OCI-LY7 (cell line): Measurements from ENCODE around the gene TAF4. TPM values are rescaled to one million over a fixed set of nuclear protein-coding genes. Genes with fewer than 3 reads are reported as not detected.
"Not testable (repeated sequence)": the region's sequence is repeated elsewhere in the genome, so short reads cannot be mapped to it uniquely, and the experiment has no call there.

Experiments
- BruUV-seq: library from RNA; stranded (reverse); fragments of 400-500 nt; replicated peaks from 2 replicates; lab custom pipeline; 2021; lab: Mats Ljungman, UMichigan
- CTCF ChIA-PET: fragments of 300-600 bp; sonication (Branson Sonifier 250); formaldehyde crosslinking; loops from one replicate; lab custom pipeline; 2022; ENCODE audit warnings: antibody characterized with exemption; ENCODE audit not compliant: unreplicated experiment; lab: Charles Lee
- POLR2A ChIA-PET: fragments of 300-600 bp; sonication (Branson Sonifier 250); formaldehyde crosslinking; loops from one replicate; lab custom pipeline; 2022; ENCODE audit warnings: antibody characterized with exemption; lab: Charles Lee
- DNase-seq: peaks from one replicate; pipeline ENCODE4 v3.0.0-alpha.2; 2015; ENCODE audit warnings: low spot score
- H2AFZ ChIP-seq: fragments of 200-600 bp; sonication (generic), shearing (Covaris generic); 2 replicates; pipeline ENCODE4 v1.6.1; 2014; ENCODE audit warnings: mild to moderate bottlenecking, antibody characterized with exemption, low read length, moderate library complexity
- H3K27ac ChIP-seq: fragments of 200-600 bp; sonication (generic); 2 replicates; pipeline ENCODE4 v1.5.1; 2014; ENCODE audit warnings: mixed run types, low read depth, mild to moderate bottlenecking, moderate library complexity, low read length, inconsistent platforms; ENCODE audit not compliant: poor library complexity, severe bottlenecking
- H3K36me3 ChIP-seq: fragments of 200-600 bp; sonication (generic); 2 replicates; pipeline ENCODE4 v1.6.1; 2014; ENCODE audit warnings: mild to moderate bottlenecking, antibody characterized with exemption, low read length, moderate library complexity, mixed read lengths; ENCODE audit not compliant: insufficient read depth
- H3K4me1 ChIP-seq: fragments of 200-600 bp; sonication (generic); 2 replicates; pipeline ENCODE4 v1.5.1; 2014; ENCODE audit warnings: mild to moderate bottlenecking, low read length; ENCODE audit not compliant: insufficient read depth, poor library complexity, severe bottlenecking
- H3K4me2 ChIP-seq: fragments of 200-600 bp; sonication (generic); 2 replicates; pipeline ENCODE4 v1.6.1; 2014; ENCODE audit warnings: mild to moderate bottlenecking, low read length
- H3K4me3 ChIP-seq: fragments of 200-600 bp; sonication (generic); 2 replicates; pipeline ENCODE4 v1.5.1; 2014; ENCODE audit warnings: mild to moderate bottlenecking, low read depth, low read length; ENCODE audit not compliant: poor library complexity, severe bottlenecking
- H3K79me2 ChIP-seq: fragments of 200-600 bp; sonication (generic); 2 replicates; pipeline ENCODE4 v1.6.1; 2016; ENCODE audit warnings: low read depth, mild to moderate bottlenecking, low read length, moderate library complexity, mixed read lengths; ENCODE audit not compliant: insufficient read depth
- H3K9me2 ChIP-seq: fragments of 200-600 bp; sonication (generic); 2 replicates; pipeline ENCODE4 v1.6.1; 2016; ENCODE audit warnings: mild to moderate bottlenecking, low read length, mixed read lengths; ENCODE audit not compliant: insufficient read depth
- H3K9me3 ChIP-seq: fragments of 200-600 bp; sonication (generic); 2 replicates; pipeline ENCODE4 v1.6.1; 2014; ENCODE audit warnings: mild to moderate bottlenecking, mixed run types, low read length, mixed read lengths
- H4K20me1 ChIP-seq: fragments of 200-600 bp; sonication (generic); 2 replicates; pipeline ENCODE4 v1.6.1; 2014; ENCODE audit warnings: mild to moderate bottlenecking, antibody characterized with exemption, low read length, moderate library complexity, mixed read lengths; ENCODE audit not compliant: insufficient read depth
- CTCF ChIP-seq: fragments of 200-600 bp; sonication (generic); conservative IDR thresholded peaks from 2 replicates; pipeline ENCODE4 v1.5.1; 2014; ENCODE audit warnings: mild to moderate bottlenecking, antibody characterized with exemption, low read length, moderate library complexity, mixed read lengths
- EZH2phosphoT487 ChIP-seq: fragments of 200-600 bp; sonication (generic); IDR thresholded peaks from 2 replicates; pipeline ENCODE4 v1.6.1; 2018; ENCODE audit warnings: low read depth, borderline replicate concordance, mild to moderate bottlenecking, mixed run types, antibody characterized with exemption, low read length, moderate library complexity, mixed read lengths
- intact Hi-C: fragments of 100-400 bp; cut with micrococcal nuclease; formaldehyde crosslinking; loops from one replicate; pipeline ENCODE4 v1.10.0; 2022; ENCODE audit not compliant: unreplicated experiment
- total RNA-seq, 2 experiments: library from RNA; depleted of rRNA in 1 of 2; stranded (reverse); fragments of >200 nt in 1 of 2; shearing (Covaris generic) in 1 of 2; gene quantifications; 2 replicates each; pipeline ENCODE4 v1.2.3, GENCODE V29; 2014 to 2022

TAF4 gene
- total RNA-seq, 2 experiments from 2014 or later, result 11.2 to 38.9 TPM

DNA sequence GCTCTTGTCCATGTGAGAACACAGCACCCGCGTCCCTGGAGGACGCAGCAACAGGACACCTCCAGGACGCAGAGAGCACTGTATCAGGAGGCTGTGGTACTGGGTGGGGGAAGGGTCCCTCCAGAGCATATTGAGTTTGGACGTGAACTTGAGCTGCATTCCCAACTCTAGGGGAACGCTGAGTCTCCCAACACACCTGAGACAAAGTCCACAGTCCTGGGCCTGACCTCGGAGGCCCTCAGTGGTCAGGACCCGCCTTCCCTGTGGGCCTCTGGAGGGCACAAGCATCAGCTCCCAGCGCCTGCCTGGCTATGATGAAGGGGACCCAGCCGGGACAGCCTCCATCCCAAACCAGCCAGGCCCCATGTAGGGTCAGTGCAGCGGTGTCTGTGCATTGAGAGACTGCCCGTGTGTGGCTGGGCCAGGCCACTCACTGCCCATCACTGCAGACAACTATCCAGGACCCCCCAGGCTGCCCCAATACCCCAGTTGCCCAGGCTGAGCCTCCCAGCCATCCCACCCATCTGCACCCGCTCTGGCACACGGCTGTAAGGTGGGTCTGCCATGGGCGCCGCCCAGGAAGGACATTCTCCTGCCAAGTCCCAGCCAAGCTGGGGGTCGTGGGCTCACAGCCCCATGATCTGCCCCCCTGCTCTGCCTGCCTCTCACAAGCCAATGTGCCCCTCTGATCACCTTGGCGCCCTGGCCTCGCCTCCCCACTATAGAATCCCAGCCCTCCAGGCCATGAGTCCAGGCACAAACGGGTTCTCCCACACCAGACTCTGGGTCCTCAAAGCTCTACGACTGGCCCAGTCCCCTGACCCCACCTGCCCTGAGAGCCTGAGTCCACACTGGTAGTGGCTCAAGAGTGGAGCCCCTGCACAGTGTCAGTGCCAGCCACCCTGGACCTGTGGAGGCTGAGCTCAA lies 115.7 kb downstream of the TAF4 start:
- BruUV-seq, result no TSS peak
- Histone ChIP-seq H3K4me3 (no peak overlapping the region), H3K9me2 (no peaks in the 10 kb centered on the region), H2AFZ (no peak overlapping the region), H3K4me2 (no peak overlapping the region), H3K9me3 (no peaks in the 10 kb centered on the region), H4K20me1 (no peaks in the 10 kb centered on the region), H3K4me1 (no peaks in the 10 kb centered on the region), H3K27ac (no peak overlapping the region), H3K79me2 (no peaks in the 10 kb centered on the region), H3K36me3 (no peaks in the 10 kb centered on the region)
- TF ChIP-seq EZH2phosphoT487 (no peak), CTCF (no peak)
- ChIA-PET POLR2A (no interaction called here), CTCF (no interaction called here)
- intact Hi-C loops, result no loop called here
- no peak for DNase-seq

- no peaks in the 10 kb centered on the region for H4K20me1 ChIP-seq
- H3K4me1 ChIP-seq, result no peaks in the 10 kb centered on the region
- DNase-seq, result no peak
- TF ChIP-seq CTCF (no peak), EZH2phosphoT487 (no peak)
- intact Hi-C loops, result no loop called here
- H3K79me2 ChIP-seq, result no peaks in the 10 kb centered on the region
- no peaks in the 10 kb centered on the region for H3K9me3 ChIP-seq
- BruUV-seq, result no TSS peak
- H3K4me2 ChIP-seq, result no peak overlapping the region
- no peak overlapping the region for H3K27ac ChIP-seq
- no peak overlapping the region for H2AFZ ChIP-seq
- no peaks in the 10 kb centered on the region for H3K36me3 ChIP-seq
- POLR2A ChIA-PET, result no interaction called here
- no peaks in the 10 kb centered on the region for H3K9me2 ChIP-seq
- CTCF ChIA-PET, result no interaction called here
- no peak overlapping the region for H3K4me3 ChIP-seq
These were observed 116.3 kb downstream of the TAF4 start for GRCh38 chr20:61949363-61949713.

DNA sequence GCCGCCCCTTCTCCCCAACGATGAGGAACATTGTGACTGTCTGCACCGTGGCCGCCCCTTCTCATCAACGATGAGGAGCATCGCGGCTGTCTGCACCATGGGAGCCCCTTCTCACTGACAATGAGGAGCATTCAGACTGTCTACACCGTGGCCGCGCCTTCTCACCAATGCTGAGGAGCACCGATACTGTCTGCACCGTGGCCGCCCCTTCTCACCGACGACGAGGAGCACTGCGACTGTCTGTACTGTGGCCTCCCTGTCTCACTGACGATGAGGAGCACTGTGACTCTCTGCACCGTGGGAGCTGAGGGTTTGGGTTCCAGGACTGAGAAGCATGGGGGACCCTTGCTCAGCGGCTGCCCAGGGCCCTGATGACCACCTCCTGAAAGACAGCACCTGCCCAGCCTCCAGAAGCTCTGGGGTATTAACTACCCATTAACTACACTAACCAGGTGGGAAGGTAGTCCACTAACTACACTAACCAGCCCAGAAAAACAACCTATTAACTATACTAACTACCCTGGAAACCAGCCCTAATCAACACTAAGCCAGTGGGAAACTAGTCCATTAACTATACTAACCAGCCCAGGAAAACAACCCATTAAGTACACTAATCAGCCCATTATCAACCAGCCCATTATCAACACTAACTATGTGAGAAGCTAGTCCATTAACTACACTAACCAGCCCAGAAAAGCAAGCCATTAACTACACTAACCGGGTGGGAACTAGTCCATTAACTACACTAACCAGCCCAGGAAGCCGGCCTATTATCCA lies 116.9 kb downstream of the TAF4 start:
- Histone ChIP-seq H3K9me3 (no peaks in the 10 kb centered on the region), H2AFZ (no peak overlapping the region), H3K9me2 (no peaks in the 10 kb centered on the region), H3K79me2 (no peaks in the 10 kb centered on the region), H3K36me3 (no peaks in the 10 kb centered on the region), H3K4me3 (no peak overlapping the region), H3K4me1 (no peaks in the 10 kb centered on the region), H3K27ac (no peak overlapping the region), H4K20me1 (no peaks in the 10 kb centered on the region), H3K4me2 (no peak overlapping the region)
- no TSS peak for BruUV-seq
- TF ChIP-seq EZH2phosphoT487 (no peak), CTCF (no peak)
- ChIA-PET CTCF (no interaction called here), POLR2A (no interaction called here)
- DNase-seq, result no peak
- intact Hi-C loops, result no loop called here

- intact Hi-C loops, H3K4me2 ChIP-seq, BruUV-seq, H3K4me3 ChIP-seq, H3K79me2 ChIP-seq, CTCF ChIA-PET, H3K4me1 ChIP-seq, H3K9me2 ChIP-seq, H3K9me3 ChIP-seq, POLR2A ChIA-PET, H3K36me3 ChIP-seq, H4K20me1 ChIP-seq, DNase-seq, H2AFZ ChIP-seq, H3K27ac ChIP-seq: not testable (repeated sequence)
These were observed 117.6 kb downstream of the TAF4 start for GRCh38 chr20:61948056-61948455.
